NCI-H187 treated with DMSO at 0.1 percent for 48 hours (cell line): ENCODE results near the gene PPP2R5D.
"Not testable (repeated sequence)": the region's sequence is repeated elsewhere in the genome, so short reads cannot be mapped to it uniquely, and the experiment has no call there.

Experiments
- DNase-seq: peaks from one replicate; lab custom pipeline; 2025; lab: John Stamatoyannopoulos, UW

PPP2R5D gene

DNA sequence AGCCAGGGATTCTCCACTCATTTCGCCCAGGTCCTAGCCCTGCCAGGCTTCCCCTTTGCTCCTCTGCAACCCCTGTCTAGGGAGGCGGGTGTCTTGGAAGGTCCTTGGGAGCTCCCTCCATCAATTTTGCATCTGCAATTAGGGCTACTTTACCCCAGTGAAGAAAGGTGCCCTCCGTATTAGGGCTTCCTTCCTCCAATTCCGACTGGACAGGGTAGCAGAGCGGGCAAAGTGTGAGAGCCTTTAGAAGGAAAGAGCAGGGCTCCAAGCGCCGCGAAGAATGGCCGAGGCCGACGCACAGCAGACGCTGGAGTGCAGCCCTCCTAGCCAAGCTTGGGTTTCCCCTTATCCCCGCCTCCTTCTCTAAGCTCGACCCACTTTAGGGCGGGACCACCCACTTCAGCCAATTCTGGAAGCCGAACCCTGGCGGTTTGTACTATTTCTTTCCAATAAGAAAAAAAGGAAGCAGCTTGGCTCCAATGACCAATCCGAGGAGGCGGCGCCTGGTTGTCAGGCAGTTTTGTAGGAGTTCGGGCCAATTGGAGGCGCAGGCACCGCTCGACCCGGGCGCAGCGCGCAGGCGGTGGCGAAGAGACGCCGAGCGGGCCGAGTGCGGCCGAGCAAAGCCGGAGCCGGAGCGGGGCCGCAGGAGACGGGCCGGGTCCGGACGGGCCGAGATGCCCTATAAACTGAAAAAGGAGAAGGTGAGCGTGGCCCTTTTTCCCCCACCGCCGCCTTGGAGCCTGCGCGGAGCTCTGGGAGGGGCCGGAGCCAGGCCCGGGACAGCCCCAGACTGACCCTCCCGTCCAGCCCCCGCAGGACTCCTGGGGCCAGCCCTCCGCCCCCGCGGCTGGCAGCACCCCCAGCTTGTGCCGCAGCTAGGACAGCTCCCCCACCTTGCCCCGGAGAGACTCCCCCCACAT, at the start of gene PPP2R5D:
Gene PPP2R5D, plus strand, starts transcription at position 570 of the 923 bp plus-strand sequence. Its CDS starts 108 bp downstream, at position 678.
- peak; percentile 97 for DNase-seq

DNA sequence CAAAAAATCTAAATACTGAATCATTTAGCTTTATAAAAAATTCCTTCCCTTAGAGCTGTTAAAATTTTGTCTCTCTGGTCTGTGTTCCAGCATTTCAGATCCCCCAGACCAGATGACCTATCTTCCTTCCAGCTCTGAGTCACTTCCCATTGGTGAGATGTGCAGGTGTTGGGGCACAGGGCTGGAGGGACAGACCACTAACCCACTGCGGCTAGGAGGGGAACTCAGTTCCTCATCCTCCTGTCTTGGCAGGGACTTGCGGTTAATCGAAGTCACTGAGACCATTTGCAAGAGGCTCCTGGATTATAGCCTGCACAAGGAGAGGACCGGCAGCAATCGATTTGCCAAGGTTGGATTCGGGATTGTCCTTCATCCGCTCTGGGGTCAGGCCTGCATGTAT, 49.0 kb upstream of the PPP2R5D start:
- DNase-seq = no peak

DNA sequence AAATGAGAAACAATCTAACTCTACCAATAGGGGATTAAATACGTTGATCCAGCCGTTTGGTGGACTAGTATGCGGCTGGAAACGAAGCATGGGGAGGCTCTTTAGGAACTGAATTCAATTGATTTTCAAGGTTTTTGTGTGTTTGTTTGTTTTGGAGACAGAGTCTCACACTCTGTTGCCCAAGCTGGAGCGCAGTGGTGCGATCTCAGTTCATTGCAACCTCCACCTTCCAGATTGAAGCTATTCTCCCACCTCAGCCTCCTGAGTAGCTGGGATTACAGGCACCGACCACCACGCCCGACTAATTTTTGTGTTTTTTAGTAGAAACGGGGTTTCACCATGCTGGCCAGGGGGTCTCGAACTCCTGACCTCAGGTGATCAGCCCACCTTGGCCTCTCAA, 48.0 kb upstream of the PPP2R5D start:
- no peak for DNase-seq

DNA sequence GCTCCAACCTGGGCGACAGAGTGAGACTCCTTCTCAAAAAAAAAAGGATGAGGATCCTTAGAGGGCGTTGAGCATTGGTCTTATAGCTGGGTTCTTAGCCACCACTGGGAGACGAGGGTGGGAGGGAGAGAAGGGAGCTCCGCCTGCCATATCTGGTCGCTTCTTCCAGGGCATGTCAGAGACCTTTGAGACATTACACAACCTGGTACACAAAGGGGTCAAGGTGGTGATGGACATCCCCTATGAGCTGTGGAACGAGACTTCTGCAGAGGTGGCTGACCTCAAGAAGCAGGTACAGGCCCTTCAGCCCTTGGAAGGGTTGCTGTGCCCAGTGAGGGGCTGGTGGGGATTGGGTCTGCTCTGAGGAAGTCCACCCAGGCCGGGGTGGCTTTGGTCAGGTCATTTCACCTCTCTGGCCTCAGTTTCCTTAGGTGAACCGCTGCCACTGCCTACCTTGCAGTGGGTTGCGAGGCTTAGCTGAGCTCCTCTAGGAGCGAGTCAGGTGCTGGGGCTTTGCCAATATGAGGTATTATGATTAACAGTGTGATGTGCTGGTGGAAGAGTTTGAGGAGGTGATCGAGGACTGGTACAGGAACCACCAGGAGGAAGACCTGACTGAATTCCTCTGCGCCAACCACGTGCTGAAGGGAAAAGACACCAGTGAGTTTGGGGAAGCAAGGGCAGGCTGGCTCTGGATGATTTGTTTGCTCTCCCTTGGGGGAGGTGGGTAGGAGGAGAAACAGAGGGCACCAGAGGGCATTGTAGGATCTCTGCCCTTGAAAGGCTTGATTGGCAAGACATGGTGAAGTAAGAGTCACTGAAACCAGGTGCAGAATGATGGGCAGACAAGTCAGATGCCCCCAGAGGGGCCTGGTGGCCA, 46.6 kb upstream of the PPP2R5D start:
- no peak for DNase-seq

DNA sequence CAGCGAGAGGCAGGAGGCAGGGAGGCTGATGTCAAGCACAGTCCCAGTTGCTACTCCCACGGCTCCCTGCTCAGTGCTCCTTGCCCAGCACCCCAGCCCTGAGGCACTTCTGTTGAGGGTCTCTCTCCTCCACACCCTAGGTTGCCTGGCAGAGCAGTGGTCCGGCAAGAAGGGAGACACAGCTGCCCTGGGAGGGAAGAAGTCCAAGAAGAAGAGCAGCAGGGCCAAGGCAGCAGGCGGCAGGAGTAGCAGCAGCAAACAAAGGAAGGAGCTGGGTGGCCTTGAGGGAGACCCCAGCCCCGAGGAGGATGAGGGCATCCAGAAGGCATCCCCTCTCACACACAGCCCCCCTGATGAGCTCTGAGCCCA, 46.0 kb upstream of the PPP2R5D start:
- no peak for DNase-seq

DNA sequence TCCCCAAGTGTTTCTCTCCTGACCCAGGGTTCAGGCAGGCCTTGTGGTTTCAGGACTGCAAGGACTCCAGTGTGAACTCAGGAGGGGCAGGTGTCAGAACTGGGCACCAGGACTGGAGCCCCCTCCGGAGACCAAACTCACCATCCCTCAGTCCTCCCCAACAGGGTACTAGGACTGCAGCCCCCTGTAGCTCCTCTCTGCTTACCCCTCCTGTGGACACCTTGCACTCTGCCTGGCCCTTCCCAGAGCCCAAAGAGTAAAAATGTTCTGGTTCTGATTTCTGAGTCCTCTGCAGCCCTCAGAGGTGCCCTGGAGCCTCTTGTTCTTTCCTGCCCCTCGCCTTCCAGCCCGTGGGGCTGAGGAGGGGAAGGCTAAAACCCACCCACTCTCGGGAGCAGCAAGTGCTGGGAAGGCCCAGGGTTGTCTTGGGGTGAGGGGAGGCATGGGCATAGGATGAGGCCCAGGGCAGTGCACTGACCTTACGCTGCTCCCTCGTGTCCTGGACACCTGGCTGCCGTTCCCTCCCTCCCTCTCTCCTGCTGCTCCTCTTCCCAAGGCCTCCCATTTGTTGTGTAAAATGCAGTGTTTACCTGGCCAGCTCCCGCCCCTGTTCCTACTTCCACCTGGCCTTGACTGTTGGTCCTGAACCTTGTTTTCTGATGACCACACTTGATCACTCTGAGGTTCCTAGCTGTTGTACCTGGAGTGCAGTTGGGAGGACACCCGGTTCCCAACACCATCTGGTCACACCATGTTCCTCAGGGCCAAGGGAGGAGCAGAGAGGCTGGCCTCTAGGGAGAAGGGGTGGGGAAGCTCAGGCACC, 45.2 kb upstream of the PPP2R5D start:
- no peak for DNase-seq

DNA sequence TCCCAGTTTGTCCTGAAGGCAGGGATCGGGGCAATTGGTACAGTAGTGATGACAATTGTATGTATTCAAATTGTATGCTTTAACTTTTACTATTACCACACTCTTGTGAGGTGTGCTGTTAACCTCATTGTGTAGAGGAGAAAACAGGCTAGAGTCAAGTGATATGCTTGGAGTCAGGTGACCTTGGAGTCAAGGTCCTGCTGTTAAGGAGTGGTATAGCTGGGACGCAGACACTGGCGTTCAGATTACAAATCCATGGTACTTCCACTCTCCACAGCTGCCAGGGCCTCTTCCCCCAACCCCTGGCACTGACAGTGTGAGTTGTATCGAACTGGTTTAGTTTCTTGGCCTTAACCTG, 44.6 kb upstream of the PPP2R5D start:
- no peak for DNase-seq

DNA sequence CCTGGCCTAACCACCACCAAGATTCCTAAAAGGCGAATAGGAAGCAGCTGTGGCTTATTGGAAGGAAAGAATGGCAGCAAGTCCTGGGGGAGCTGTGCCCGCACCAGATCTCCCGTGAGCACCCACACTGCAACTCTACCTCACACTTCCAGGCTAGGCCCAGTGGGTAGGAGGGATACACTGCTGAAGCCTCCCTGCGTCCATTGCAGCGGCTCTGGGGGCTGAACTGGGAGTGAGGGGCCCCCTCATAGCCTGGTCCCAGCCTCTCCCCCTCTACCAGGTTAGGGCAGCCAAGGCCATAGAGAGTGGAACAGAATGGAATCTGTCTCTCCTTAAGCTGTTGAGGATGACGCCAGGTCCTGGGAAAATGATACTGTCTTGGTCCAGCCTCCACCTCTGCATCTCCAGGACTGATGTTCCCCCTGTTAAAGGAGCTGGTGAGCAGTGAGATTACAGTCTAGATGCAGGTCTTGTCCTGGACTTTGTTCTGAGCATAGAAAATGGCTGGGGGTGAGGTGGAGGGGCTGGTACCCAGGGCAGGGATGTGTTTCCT, 43.8 kb upstream of the PPP2R5D start:
- no peak for DNase-seq

DNA sequence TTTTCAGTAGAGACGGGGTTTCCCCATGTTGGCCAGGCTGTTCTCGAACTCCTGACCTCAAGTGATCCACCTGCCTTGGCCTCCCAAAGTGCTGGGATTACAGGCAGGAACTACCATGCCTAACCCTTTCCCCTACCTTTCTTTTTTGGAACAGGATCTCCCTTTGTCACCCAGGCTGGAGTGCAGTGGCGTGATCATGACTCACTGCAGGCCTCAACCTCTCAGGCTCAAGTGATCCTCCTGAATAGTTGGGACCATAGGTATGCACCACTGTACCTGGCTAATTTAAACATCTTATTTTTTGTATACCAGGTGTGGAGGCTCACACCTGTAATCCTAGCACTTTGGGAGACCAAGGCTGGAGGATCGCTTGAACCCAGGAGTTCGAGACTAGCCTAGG, 43.0 kb upstream of the PPP2R5D start:
- DNase-seq = not testable (repeated sequence)

DNA sequence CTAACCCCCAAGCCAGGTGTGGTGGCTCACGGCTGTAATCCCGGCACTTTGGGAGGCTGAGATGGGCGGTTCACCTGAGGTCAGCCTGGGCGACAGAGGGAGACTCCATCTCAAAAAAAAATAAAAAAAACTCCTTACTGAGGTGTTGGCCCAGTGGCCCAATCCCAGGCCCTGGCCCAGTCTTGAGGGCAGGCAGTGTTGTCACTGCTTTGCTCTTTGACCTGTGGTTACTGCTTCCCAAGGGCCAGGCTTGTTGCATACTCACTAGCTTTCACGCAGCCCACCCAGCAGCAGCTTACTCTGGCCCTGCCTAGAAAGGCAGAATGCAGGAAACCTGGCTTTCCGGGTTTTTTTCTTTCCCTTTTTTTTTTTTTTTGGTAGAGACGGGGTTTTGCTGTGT, 41.9 kb upstream of the PPP2R5D start:
- no peak for DNase-seq

DNA sequence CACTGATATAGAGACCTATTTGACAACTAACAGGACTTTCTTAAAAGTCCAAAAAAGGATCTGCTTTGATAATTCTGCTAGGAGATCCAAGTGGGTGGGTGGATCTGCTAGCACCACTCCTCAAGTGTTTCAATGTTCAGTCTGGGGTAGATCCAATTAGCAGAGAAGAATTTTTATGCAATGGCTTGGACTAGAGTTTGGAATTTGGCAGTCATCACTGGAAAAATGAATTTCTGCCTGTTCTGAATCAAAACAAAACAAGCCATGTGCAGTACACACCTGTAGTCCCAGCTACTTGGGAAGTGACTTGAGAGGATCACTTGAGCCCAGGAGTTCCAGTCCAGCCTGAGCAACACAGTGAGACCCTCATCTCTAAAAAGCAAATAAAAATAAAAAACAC, 36.4 kb upstream of the PPP2R5D start:
- no peak for DNase-seq

DNA sequence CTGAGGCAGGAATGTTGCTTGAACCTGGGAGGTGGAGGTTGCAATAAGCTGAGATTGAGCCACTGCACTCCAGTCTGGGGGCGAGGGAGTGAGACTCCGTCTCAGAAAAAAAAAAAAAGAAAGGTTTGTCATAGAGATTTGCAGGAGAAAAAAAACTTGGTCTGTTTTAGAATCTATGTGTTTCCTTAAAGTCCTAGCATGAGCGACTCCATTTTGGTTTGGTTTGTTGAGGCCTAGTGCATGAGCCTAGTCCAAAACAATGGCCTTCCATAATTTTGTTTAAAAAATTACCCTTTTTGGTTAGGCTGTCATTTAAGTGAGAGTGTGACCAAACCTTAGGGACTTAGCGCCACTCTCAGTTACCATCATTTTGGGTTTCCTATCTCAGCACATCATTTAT, 32.0 kb upstream of the PPP2R5D start:
- no peak for DNase-seq

DNA sequence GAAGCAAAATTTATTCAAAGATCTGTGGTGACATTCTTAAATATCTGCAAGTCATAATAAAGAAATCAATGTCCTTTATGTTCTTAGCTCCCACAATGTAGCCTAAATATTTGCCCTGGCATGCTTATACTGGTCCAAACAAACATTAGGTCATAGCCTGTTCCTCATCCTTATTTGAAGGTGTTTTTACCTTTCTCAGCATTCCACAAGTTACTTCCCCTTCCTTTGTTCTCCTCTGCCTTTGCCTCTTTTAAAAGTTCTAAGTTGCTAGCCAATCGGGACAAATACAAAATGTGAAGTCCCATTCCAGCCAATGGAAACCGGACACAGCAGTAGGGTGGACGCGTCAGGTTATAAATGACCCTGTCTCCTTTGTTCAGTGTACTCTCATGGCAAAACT, 30.0 kb upstream of the PPP2R5D start:
- DNase-seq = not testable (repeated sequence)

DNA sequence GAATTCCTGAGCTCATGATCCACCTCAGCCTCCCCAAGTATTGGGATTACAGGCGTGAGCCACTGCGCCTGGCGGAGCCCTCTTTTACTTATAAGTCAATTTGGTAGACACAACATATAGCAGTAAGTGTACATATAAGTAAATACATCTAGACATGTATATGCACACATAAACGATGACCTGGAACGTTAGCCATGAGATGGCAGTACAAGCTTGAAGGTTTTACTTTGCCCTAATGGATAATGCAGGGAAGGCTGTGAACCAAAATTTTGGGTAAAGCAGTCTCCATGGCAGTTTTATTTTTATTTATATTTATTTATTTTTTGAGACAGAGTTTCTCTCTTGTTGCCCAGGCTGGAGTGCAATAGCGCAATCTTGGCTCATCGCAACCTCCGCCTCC, 26.2 kb upstream of the PPP2R5D start:
- no peak for DNase-seq

DNA sequence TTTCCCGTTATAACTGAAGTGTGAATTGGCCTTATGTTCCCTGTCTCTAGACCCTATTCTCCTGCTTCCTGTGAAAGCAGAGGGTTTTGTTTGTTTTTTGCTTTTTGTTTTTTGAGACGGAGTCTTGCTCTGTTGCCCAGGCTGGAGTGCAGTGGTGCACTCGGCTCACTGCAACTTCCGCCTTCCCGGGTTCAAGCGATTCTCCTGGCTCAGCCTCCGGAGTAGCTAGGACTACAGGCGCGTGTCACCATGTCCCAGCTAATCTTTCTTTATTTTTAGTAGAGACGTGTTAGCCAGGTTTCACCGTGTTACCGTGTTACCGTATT, 24.5 kb upstream of the PPP2R5D start:
- DNase-seq = no peak

DNA sequence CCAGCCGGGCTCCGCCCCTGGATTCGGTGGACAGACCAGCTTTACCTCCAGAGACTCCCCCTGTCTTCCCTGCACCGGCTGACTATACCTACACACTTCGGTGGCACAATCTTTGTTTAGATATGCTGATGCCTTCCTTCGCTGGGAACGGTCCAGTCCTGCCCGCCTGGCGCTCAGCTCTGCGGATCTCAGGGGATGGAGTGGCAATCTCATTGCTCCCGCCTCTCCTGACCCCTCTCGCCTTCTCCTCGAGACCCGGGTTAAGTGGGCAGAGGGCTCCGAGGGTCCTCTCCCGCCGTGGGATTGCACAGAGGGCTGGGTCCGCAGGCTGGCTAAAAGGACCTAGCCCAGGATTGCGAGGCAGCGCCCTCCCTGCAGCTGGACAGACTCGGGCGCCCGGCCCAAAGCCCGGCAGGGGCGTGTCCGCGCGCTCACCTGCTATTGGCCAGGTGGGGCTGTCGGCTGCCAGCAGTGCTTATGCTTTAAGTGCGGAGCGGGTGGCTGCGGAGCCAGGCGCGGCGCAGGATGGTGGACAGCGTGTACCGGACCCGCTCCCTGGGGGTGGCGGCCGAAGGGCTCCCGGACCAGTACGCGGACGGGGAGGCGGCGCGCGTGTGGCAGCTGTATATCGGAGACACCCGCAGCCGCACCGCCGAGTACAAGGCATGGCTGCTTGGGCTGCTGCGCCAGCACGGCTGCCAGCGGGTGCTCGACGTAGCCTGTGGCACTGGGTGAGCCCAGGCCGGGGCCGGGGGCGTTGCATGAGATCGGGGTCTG, 23.9 kb upstream of the PPP2R5D start, which contains the start of gene GNMT:
Gene GNMT, plus strand, starts transcription at position 512 of the 777 bp plus-strand sequence. Its CDS starts 14 bp downstream, at position 526.
- DNase-seq = no peak

DNA sequence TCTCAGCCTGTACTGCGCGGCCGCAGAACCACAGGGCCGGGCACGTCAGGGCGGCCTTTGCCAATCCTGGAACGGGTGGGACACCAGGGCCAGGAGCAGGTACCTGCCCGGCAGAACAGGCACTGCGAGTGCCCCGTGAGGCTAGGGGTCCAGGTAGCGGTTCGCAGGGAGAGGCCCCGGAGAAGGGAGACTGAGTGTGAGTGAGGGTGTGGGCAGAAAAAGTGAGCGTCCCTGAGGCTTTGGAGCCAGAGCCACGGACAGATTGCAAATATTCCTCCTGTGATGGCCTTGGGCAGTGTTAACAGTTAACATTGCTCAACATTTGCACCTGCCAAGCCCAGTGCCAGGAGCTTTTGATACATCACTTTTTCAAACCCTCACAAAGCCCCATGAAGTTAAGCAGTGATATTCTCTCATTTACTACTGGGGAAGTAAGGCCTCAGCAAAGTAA, 23.3 kb upstream of the PPP2R5D start:
- no peak for DNase-seq

DNA sequence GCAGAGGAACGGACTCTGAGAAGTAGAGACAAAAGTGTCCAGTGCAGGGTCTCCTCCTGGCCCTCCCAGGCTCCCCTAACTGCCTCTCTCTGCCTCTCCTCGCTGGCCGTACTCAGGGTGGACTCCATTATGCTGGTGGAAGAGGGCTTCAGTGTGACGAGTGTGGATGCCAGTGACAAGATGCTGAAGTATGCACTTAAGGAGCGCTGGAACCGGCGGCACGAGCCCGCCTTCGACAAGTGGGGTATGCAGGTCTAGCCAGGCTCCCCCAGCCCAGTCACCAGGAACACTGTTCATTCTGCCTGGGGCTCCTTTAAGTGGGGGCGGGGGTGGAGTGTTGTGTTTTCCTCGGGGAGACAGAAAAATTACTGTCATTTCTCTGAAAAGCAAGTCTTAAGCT, 22.3 kb upstream of the PPP2R5D start:
- no peak for DNase-seq

DNA sequence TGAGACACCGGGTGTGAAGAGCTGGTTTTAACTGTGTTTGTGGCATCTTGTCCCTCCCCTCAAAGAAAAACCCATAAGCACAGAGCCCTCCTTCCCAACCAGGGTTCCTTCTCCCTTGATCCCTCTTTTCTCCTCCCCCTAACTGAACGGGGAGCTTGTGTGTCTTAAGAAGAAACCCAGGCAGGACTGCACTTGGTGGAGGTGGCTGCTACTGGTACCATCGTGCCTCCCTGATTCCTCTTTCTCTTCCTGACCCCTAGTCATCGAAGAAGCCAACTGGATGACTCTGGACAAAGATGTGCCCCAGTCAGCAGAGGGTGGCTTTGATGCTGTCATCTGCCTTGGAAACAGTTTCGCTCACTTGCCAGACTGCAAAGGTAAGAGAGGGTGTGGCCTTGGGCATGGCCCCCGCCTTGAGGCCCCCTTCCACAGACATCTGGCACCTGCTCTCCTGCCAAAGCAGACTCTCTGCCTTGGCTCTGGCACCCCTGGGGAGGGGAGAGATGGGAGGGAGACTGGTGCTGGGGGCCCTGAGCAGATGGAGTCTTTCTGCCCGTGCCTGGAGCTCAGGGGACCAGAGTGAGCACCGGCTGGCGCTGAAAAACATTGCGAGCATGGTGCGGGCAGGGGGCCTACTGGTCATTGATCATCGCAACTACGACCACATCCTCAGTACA, 21.7 kb upstream of the PPP2R5D start:
- DNase-seq = no peak

DNA sequence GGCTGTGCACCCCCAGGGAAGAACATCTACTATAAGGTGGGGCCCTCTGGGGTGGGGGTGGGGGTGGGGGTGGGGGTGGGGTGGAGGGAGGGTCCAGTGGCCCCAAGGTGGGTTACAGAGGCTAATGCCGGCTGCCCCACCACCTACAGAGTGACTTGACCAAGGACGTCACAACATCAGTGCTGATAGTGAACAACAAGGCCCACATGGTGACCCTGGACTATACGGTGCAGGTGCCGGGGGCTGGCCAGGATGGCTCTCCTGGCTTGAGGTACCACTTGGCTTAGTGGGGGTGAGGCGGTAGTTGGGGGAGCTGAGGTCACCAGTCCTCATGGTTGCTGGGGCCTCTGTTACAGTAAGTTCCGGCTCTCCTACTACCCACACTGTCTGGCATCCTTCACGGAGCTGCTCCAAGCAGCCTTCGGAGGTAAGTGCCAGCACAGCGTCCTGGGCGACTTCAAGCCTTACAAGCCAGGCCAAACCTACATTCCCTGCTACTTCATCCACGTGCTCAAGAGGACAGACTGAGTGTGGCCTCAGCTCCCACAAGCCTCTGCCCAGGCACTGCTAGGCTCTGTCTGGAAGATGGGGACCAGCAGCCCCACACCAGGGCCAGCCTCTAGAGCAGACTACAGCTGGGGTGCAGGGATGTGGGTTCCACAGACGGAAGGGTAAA, 21.1 kb upstream of the PPP2R5D start:
- DNase-seq = no peak
